Keratinocyte (primary cell): ENCODE data around the gene SMG1. TPM values are rescaled to one million over a fixed set of nuclear protein-coding genes. Genes with fewer than 3 reads are reported as not detected.

Experiments used
- DNase-seq: peaks from one replicate; pipeline ENCODE4 v3.0.0-alpha.2; 2011; ENCODE audit warnings: low read depth, missing footprints, low spot score
- FAIRE-seq: peaks from 2 replicates; lab custom pipeline; 2011; peaks lifted over from hg19 to GRCh38; lab: Jason Lieb, UNC
- H2AFZ ChIP-seq: 2 replicates; pipeline ENCODE4 v1.6.0; 2012; ENCODE audit warnings: low read length, control low read depth, inconsistent platforms; ENCODE audit not compliant: control insufficient read depth
- H3K27ac ChIP-seq: 2 replicates; pipeline ENCODE4 v1.5.1; 2011; ENCODE audit warnings: low read length; ENCODE audit not compliant: control insufficient read depth, insufficient read depth
- H3K27me3 ChIP-seq: 3 replicates; pipeline ENCODE4 v1.6.0; 2011; ENCODE audit warnings: low read length; ENCODE audit not compliant: control insufficient read depth, insufficient read depth; ENCODE audit errors: extremely low read depth
- H3K36me3 ChIP-seq, 2 experiments: 2 replicates in 1 of 2; 3 replicates in 1 of 2; pipeline ENCODE4 v1.5.1; 2011; ENCODE audit warnings: low read length in 2 of 2, mild to moderate bottlenecking in 1 of 2; ENCODE audit not compliant: control insufficient read depth in 2 of 2, insufficient read depth in 2 of 2; ENCODE audit errors: extremely low read depth in 1 of 2
- H3K4me1 ChIP-seq: 3 replicates; pipeline ENCODE4 v1.5.1; 2011; ENCODE audit warnings: low read length; ENCODE audit not compliant: control insufficient read depth, insufficient read depth; ENCODE audit errors: extremely low read depth
- H3K4me2 ChIP-seq: 3 replicates; pipeline ENCODE4 v1.6.0; 2011; ENCODE audit warnings: low read depth, low read length; ENCODE audit not compliant: control insufficient read depth, insufficient read depth; ENCODE audit errors: extremely low read depth
- H3K4me3 ChIP-seq, 3 experiments: fragments of 200-600 bp in 1 of 3; sonication (generic) in 1 of 3; 2 replicates in 2 of 3; 3 replicates in 1 of 3; pipeline ENCODE4 v1.5.1; 2011 to 2016; ENCODE audit warnings: low read length in 3 of 3, mild to moderate bottlenecking in 3 of 3, control low read depth in 2 of 3, inconsistent platforms in 1 of 3, low read depth in 1 of 3, mixed read lengths in 1 of 3, mixed run types in 1 of 3, moderate library complexity in 1 of 3; ENCODE audit not compliant: control insufficient read depth in 2 of 3, insufficient read depth in 2 of 3; ENCODE audit errors: extremely low read depth in 1 of 3
- H3K79me2 ChIP-seq: 2 replicates; pipeline ENCODE4 v1.6.0; 2012; ENCODE audit warnings: low read length; ENCODE audit not compliant: control insufficient read depth, insufficient read depth
- H3K9ac ChIP-seq: 3 replicates; pipeline ENCODE4 v1.6.0; 2011; ENCODE audit warnings: low read length; ENCODE audit not compliant: control insufficient read depth, insufficient read depth; ENCODE audit errors: extremely low read depth
- H3K9me1 ChIP-seq: 3 replicates; pipeline ENCODE4 v1.6.0; 2011; ENCODE audit warnings: low read length; ENCODE audit not compliant: control insufficient read depth, insufficient read depth; ENCODE audit errors: extremely low read depth
- H3K9me3 ChIP-seq: 2 replicates; pipeline ENCODE4 v1.5.1; 2012; ENCODE audit warnings: low read depth, low read length; ENCODE audit not compliant: control insufficient read depth
- H4K20me1 ChIP-seq: 3 replicates; pipeline ENCODE4 v1.6.0; 2011; ENCODE audit warnings: low read length; ENCODE audit not compliant: control insufficient read depth, insufficient read depth; ENCODE audit errors: extremely low read depth
- CTCF ChIP-seq, 3 experiments: IDR thresholded peaks in 1 of 3; conservative IDR thresholded peaks in 1 of 3; optimal IDR thresholded peaks in 1 of 3; 2 replicates in 2 of 3; 3 replicates in 1 of 3; pipeline versions ENCODE3 to v1.5.1; 2011; ENCODE audit warnings: low read length in 3 of 3, mild to moderate bottlenecking in 3 of 3, moderate library complexity in 2 of 3, control low read depth in 1 of 3, inconsistent platforms in 1 of 3; ENCODE audit not compliant: insufficient read depth in 2 of 3; ENCODE audit errors: extremely low read depth in 1 of 3
- EZH2 ChIP-seq: IDR thresholded peaks from one replicate; pipeline ENCODE4 v1.6.1; 2012; ENCODE audit warnings: inconsistent platforms, mild to moderate bottlenecking, low read length, moderate library complexity
- dilution Hi-C: fragments of 300-500 bp; cut with MboI; formaldehyde crosslinking; loops from one replicate; pipeline ENCODE4 v1.7.0; 2020; ENCODE audit warnings: low sequenced_read_pairs; ENCODE audit not compliant: extremely low pct_ligation_motif_present
- polyA plus RNA-seq, 5 experiments: library from polyadenylated mRNA; depleted of rRNA in 3 of 5; stranded (reverse) in 3 of 5; stranded (forward) in 1 of 5; unstranded in 1 of 5; fragments of >200 nt; gene quantifications; 1 replicate in 1 of 5; 2 replicates in 3 of 5; 3 replicates in 1 of 5; pipeline versions ENCODE4 v1.2.1 to v1.2.3, GENCODE V29; 2011 to 2012; ENCODE audit warnings: missing spikeins in 2 of 5, low read depth in 1 of 5, low replicate concordance in 1 of 5

SMG1 gene
- polyA plus RNA-seq, 1 donor (not counting 4 experiments of a cell fraction or from before 2014, with no cell fraction given) = 34.2 TPM

GRCh38 chr16:18789850-18790706 is 136.1 kb downstream of the SMG1 start, which contains the start of gene RPS15A:
RPS15A (minus strand) TSS chr16:18790334; CDS start chr16:18789113, 1,221 bp downstream.
- FAIRE-seq (peak; percentile 77), DNase-seq (peak; percentile 87)
- Histone ChIP-seq H3K27ac (peak within 1 kb of the TSS; percentile 95), H3K9me3 (no peaks in the 10 kb centered on the region), H3K9ac (peak within 1 kb of the TSS; percentile 98), H2AFZ (peak within 1 kb of the TSS; percentile 94), H3K4me3 (peak within 1 kb of the TSS; percentile 98 to 99 (median 99)), H3K4me1 (peaks cover 30% of the 10 kb centered on the region), H3K9me1 (peaks cover 5% of the 10 kb centered on the region), H3K4me2 (peak within 1 kb of the TSS; percentile 73), H3K79me2 (peaks cover 59% of the 10 kb centered on the region), H4K20me1 (peaks cover 38% of the 10 kb centered on the region), H3K27me3 (no peaks in the 10 kb centered on the region), H3K36me3 (peaks cover 23 to 44% of the 10 kb centered on the region in 2 experiments)
- dilution Hi-C loops = no loop called here
- TF ChIP-seq CTCF (optimal IDR thresholded peaks at IDR 0.05 in 1 of 3, IDR thresholded peaks at IDR 0.05 in 1 of 3, conservative IDR thresholded peaks at IDR 0.05 in 1 of 3; ENCODE audit: extremely low read depth in 1 of 3, insufficient read depth in 2 of 3, low read length in 3 of 3) (no peak), EZH2 (no peak)

- Histone ChIP-seq H3K27me3 (no peaks in the 10 kb centered on the region), H4K20me1 (peaks cover 44% of the 10 kb centered on the region), H3K4me3 (peak overlapping the region; percentile 98 to 99 (median 99)), H3K79me2 (peaks cover 64% of the 10 kb centered on the region), H3K36me3 (peaks cover 25 to 50% of the 10 kb centered on the region in 2 experiments), H3K9ac (peak overlapping the region; percentile 98), H2AFZ (no peak overlapping the region), H3K4me2 (peak overlapping the region; percentile 73), H3K9me1 (peaks cover 5% of the 10 kb centered on the region), H3K9me3 (no peaks in the 10 kb centered on the region), H3K27ac (peak overlapping the region; percentile 95), H3K4me1 (peaks cover 30% of the 10 kb centered on the region)
- no peak for TF ChIP-seq CTCF (optimal IDR thresholded peaks at IDR 0.05 in 1 of 3, IDR thresholded peaks at IDR 0.05 in 1 of 3, conservative IDR thresholded peaks at IDR 0.05 in 1 of 3; ENCODE audit: extremely low read depth in 1 of 3, insufficient read depth in 2 of 3, low read length in 3 of 3)
- no peak for TF ChIP-seq EZH2
- no peak for DNase-seq
- dilution Hi-C loops = no loop called here
- FAIRE-seq = no peak
Measured at GRCh38 chr16:18789515-18789849, 136.7 kb downstream of the SMG1 start.
